HCT116 (cell line): ENCODE data around the gene SH2D6.

Experiments used
- CEBPB ChIP-seq: IDR thresholded peaks from 2 replicates; pipeline ENCODE4 v1.6.1; 2012; ENCODE audit warnings: low read depth
- EZH2 ChIP-seq: fragments of 200-600 bp; sonication (generic); IDR thresholded peaks from 2 replicates; pipeline ENCODE4 v1.6.1; 2017; ENCODE audit warnings: antibody characterized with exemption, mixed run types
- EZH2phosphoT487 ChIP-seq: fragments of 200-600 bp; IDR thresholded peaks from 2 replicates; pipeline ENCODE4 v1.6.1; 2018; ENCODE audit warnings: antibody characterized with exemption, borderline replicate concordance
- FOSL1 ChIP-seq: IDR thresholded peaks from 2 replicates; pipeline ENCODE4 v1.6.1; 2012; ENCODE audit warnings: low read depth
- JUND ChIP-seq: IDR thresholded peaks from 2 replicates; pipeline ENCODE4 v1.6.1; 2012
- POLR2A ChIP-seq: IDR thresholded peaks from 2 replicates; pipeline ENCODE4 v1.7.0; 2011; ENCODE audit warnings: borderline replicate concordance; ENCODE audit not compliant: insufficient read depth, insufficient read length; ENCODE audit errors: extremely low read depth
- POLR2AphosphoS5 ChIP-seq: IDR thresholded peaks from 2 replicates; pipeline ENCODE4 v1.6.1; 2011; ENCODE audit warnings: mild to moderate bottlenecking, low read depth, low read length, moderate library complexity
- RAD21 ChIP-seq: IDR thresholded peaks from 2 replicates; pipeline ENCODE4 v1.6.1; 2012; ENCODE audit warnings: low read depth, mild to moderate bottlenecking
- YY1 ChIP-seq: IDR thresholded peaks from 2 replicates; pipeline ENCODE4 v1.6.1; 2011; ENCODE audit warnings: low read length, low read depth, moderate library complexity, mild to moderate bottlenecking; ENCODE audit not compliant: insufficient replicate concordance; ENCODE audit errors: extremely low read depth
- ZNF274 ChIP-seq: fragments of 200-500 bp; sonication (Bioruptor generic); IDR thresholded peaks from 2 replicates; pipeline ENCODE4 v1.6.1; 2014; ENCODE audit warnings: mild to moderate bottlenecking, low read depth, low read length, inconsistent platforms
- TF ChIP-seq, protein P1 (sequence below), 3 experiments: fragments of 200-600 bp in 1 of 3; sonication (generic) in 1 of 3; IDR thresholded peaks in 2 of 3; conservative IDR thresholded peaks in 1 of 3; 2 replicates each; pipeline ENCODE4 v1.5.1; 2012 to 2017; ENCODE audit warnings: low read depth in 2 of 3, low read length in 2 of 3, antibody characterized with exemption in 1 of 3, borderline replicate concordance in 1 of 3, control low read depth in 1 of 3, mild to moderate bottlenecking in 1 of 3, mixed read lengths in 1 of 3, mixed run types in 1 of 3, moderate library complexity in 1 of 3; ENCODE audit not compliant: insufficient read depth in 1 of 3
- TF ChIP-seq, protein P2 (sequence below): IDR thresholded peaks from 2 replicates; pipeline ENCODE4 v1.6.1; 2012; ENCODE audit warnings: low read depth
- TF ChIP-seq, protein P3 (sequence below): IDR thresholded peaks from 2 replicates; pipeline ENCODE4 v1.6.1; 2012
- TF ChIP-seq, protein P4 (sequence below): IDR thresholded peaks from 2 replicates; pipeline ENCODE4 v1.6.1; 2012

DNA sequence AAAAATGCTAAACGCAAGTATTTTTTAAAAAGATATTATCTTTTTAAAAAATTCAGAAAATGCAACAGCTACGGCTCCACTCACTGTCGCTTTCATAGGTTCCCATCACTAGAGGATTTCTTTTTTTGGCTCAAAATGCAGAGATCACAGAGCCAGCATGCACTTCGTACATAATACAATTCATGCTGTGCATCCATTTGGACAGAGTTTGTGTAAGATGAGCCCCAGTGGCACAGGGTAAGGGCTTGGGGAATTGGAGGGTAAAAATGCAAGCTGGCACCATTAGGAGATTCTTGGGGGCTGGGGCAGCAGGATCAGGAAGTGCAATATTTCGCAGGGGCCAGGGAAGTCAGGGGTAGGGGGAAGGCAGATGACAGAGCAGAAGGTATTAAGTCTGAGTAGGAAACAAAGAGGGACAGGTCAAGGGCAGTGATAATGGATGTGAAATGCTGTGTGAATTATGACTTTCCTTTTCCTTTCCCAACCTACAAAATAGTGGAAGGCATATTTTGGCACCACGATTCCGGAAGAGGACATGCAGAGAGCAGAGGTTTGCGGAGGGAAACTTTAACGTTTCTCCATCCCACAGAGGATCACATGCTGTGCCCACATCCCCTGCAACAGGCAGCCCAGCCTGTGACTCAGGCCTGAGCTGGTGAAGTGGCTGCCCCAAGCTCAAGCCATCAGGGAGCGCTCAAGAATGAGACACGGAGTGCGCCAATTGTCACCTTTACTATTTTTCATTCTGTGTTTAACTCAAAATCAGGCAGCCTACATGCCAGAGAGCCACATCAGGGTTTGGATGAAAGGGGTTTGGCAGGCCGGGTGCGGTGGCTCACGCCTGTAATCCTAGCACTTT, 13.1 kb upstream of the SH2D6 start:
- TF ChIP-seq POLR2A = no peak
- no peak for TF ChIP-seq RAD21
- TF ChIP-seq, protein P1, sequence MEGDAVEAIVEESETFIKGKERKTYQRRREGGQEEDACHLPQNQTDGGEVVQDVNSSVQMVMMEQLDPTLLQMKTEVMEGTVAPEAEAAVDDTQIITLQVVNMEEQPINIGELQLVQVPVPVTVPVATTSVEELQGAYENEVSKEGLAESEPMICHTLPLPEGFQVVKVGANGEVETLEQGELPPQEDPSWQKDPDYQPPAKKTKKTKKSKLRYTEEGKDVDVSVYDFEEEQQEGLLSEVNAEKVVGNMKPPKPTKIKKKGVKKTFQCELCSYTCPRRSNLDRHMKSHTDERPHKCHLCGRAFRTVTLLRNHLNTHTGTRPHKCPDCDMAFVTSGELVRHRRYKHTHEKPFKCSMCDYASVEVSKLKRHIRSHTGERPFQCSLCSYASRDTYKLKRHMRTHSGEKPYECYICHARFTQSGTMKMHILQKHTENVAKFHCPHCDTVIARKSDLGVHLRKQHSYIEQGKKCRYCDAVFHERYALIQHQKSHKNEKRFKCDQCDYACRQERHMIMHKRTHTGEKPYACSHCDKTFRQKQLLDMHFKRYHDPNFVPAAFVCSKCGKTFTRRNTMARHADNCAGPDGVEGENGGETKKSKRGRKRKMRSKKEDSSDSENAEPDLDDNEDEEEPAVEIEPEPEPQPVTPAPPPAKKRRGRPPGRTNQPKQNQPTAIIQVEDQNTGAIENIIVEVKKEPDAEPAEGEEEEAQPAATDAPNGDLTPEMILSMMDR (IDR thresholded peaks at IDR 0.05 in 2 of 3, conservative IDR thresholded peaks at IDR 0.05 in 1 of 3; ENCODE audit: borderline replicate concordance in 1 of 3, insufficient read depth in 1 of 3, low read depth in 2 of 3, low read length in 2 of 3) = no peak
- no peak for TF ChIP-seq EZH2
- TF ChIP-seq JUND = no peak
- TF ChIP-seq, protein P2, sequence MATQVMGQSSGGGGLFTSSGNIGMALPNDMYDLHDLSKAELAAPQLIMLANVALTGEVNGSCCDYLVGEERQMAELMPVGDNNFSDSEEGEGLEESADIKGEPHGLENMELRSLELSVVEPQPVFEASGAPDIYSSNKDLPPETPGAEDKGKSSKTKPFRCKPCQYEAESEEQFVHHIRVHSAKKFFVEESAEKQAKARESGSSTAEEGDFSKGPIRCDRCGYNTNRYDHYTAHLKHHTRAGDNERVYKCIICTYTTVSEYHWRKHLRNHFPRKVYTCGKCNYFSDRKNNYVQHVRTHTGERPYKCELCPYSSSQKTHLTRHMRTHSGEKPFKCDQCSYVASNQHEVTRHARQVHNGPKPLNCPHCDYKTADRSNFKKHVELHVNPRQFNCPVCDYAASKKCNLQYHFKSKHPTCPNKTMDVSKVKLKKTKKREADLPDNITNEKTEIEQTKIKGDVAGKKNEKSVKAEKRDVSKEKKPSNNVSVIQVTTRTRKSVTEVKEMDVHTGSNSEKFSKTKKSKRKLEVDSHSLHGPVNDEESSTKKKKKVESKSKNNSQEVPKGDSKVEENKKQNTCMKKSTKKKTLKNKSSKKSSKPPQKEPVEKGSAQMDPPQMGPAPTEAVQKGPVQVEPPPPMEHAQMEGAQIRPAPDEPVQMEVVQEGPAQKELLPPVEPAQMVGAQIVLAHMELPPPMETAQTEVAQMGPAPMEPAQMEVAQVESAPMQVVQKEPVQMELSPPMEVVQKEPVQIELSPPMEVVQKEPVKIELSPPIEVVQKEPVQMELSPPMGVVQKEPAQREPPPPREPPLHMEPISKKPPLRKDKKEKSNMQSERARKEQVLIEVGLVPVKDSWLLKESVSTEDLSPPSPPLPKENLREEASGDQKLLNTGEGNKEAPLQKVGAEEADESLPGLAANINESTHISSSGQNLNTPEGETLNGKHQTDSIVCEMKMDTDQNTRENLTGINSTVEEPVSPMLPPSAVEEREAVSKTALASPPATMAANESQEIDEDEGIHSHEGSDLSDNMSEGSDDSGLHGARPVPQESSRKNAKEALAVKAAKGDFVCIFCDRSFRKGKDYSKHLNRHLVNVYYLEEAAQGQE = no peak
- TF ChIP-seq POLR2AphosphoS5 = no peak
- no peak for TF ChIP-seq YY1
- no peak for TF ChIP-seq EZH2phosphoT487
- TF ChIP-seq, protein P3, sequence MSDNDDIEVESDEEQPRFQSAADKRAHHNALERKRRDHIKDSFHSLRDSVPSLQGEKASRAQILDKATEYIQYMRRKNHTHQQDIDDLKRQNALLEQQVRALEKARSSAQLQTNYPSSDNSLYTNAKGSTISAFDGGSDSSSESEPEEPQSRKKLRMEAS = no peak
- TF ChIP-seq, protein P4, sequence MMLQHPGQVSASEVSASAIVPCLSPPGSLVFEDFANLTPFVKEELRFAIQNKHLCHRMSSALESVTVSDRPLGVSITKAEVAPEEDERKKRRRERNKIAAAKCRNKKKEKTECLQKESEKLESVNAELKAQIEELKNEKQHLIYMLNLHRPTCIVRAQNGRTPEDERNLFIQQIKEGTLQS = no peak
- no peak for TF ChIP-seq ZNF274
- TF ChIP-seq FOSL1 = no peak
- TF ChIP-seq CEBPB = no peak
